HEK293 (cell line): ENCODE data around the gene TMEM214.

ENCODE experiments used
- KLF16 ChIP-seq: fragments of 450-650 bp; formaldehyde crosslinking; IDR thresholded peaks from 2 replicates; pipeline ENCODE4 v1.5.1; 2017; ENCODE audit warnings: missing biosample characterization, missing genetic modification characterization
- KLF9 ChIP-seq: fragments of 450-650 bp; formaldehyde crosslinking; IDR thresholded peaks from 2 replicates; pipeline ENCODE4 v1.5.1; 2016; ENCODE audit warnings: missing biosample characterization, missing genetic modification characterization, low read depth
- PATZ1 ChIP-seq: fragments of 450-650 bp; formaldehyde crosslinking; IDR thresholded peaks from 2 replicates; pipeline ENCODE4 v1.5.1; 2016; ENCODE audit warnings: missing biosample characterization, missing genetic modification characterization
- REPIN1 ChIP-seq: fragments of 450-650 bp; formaldehyde crosslinking; IDR thresholded peaks from 2 replicates; pipeline ENCODE4 v1.5.1; 2017; ENCODE audit warnings: missing biosample characterization, missing genetic modification characterization, low read depth
- TCF7L2 ChIP-seq: IDR thresholded peaks from 2 replicates; pipeline ENCODE4 v1.6.1; 2011; ENCODE audit warnings: low read depth, mild to moderate bottlenecking, inconsistent platforms, low read length, moderate library complexity, borderline replicate concordance
- ZBTB11 ChIP-seq: fragments of 450-650 bp; formaldehyde crosslinking; conservative IDR thresholded peaks from 2 replicates; pipeline ENCODE4 v1.5.1; 2016; ENCODE audit warnings: low read depth, missing biosample characterization, missing genetic modification characterization
- ZBTB21 ChIP-seq: fragments of 450-650 bp; formaldehyde crosslinking; IDR thresholded peaks from 2 replicates; pipeline ENCODE4 v1.5.1; 2017; ENCODE audit warnings: missing biosample characterization, missing genetic modification characterization
- ZBTB8A ChIP-seq: fragments of 450-650 bp; formaldehyde crosslinking; IDR thresholded peaks from 2 replicates; pipeline ENCODE4 v1.5.1; 2016; ENCODE audit warnings: missing biosample characterization, missing genetic modification characterization
- ZNF184 ChIP-seq: fragments of 450-650 bp; IDR thresholded peaks from 2 replicates; pipeline ENCODE4 v1.5.1; 2018; ENCODE audit warnings: missing biosample characterization, mild to moderate bottlenecking, missing genetic modification characterization
- ZNF202 ChIP-seq: fragments of 450-650 bp; formaldehyde crosslinking; IDR thresholded peaks from 2 replicates; pipeline ENCODE4 v1.5.1; 2016; ENCODE audit warnings: missing biosample characterization, missing genetic modification characterization, borderline replicate concordance
- ZNF362 ChIP-seq: fragments of 450-650 bp; formaldehyde crosslinking; IDR thresholded peaks from 2 replicates; pipeline ENCODE4 v1.5.1; 2016; ENCODE audit warnings: missing biosample characterization, missing genetic modification characterization
- ZNF530 ChIP-seq: fragments of 450-650 bp; formaldehyde crosslinking; IDR thresholded peaks from 2 replicates; pipeline ENCODE4 v1.5.1; 2016; ENCODE audit warnings: low read depth, missing biosample characterization, missing genetic modification characterization
- TF ChIP-seq, protein P1 (sequence below): fragments of 450-650 bp; formaldehyde crosslinking; IDR thresholded peaks from 2 replicates; pipeline ENCODE4 v1.5.1; 2016; ENCODE audit warnings: missing biosample characterization, missing genetic modification characterization

GRCh38 chr2:27088634-27089033 is 55.9 kb downstream of the TMEM214 start:
- TF ChIP-seq ZNF202 = no peak
- no peak for TF ChIP-seq ZNF530 (tag by site-specific recombination)
- no peak for TF ChIP-seq ZNF184
- TF ChIP-seq REPIN1 (tag by site-specific recombination) = no peak
- TF ChIP-seq, protein P1, sequence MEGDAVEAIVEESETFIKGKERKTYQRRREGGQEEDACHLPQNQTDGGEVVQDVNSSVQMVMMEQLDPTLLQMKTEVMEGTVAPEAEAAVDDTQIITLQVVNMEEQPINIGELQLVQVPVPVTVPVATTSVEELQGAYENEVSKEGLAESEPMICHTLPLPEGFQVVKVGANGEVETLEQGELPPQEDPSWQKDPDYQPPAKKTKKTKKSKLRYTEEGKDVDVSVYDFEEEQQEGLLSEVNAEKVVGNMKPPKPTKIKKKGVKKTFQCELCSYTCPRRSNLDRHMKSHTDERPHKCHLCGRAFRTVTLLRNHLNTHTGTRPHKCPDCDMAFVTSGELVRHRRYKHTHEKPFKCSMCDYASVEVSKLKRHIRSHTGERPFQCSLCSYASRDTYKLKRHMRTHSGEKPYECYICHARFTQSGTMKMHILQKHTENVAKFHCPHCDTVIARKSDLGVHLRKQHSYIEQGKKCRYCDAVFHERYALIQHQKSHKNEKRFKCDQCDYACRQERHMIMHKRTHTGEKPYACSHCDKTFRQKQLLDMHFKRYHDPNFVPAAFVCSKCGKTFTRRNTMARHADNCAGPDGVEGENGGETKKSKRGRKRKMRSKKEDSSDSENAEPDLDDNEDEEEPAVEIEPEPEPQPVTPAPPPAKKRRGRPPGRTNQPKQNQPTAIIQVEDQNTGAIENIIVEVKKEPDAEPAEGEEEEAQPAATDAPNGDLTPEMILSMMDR (tag by site-specific recombination) = no peak
- TF ChIP-seq PATZ1 (tag by site-specific recombination) = no peak
- TF ChIP-seq ZBTB11 = no peak
- TF ChIP-seq TCF7L2 = no peak
- TF ChIP-seq KLF9 (tag by site-specific recombination) = no peak
- TF ChIP-seq ZNF362 = no peak
- TF ChIP-seq KLF16 (tag by site-specific recombination) = no peak
- no peak for TF ChIP-seq ZBTB21 (tag by site-specific recombination)
- no peak for TF ChIP-seq ZBTB8A (tag by site-specific recombination)
